Neural progenitor cell (in vitro differentiated cells): ENCODE results near the gene NUTF2. TPM values are rescaled to one million over a fixed set of nuclear protein-coding genes. Genes with fewer than 3 reads are reported as not detected.
A peak's percentile ranks its signal among the peaks of the same experiment; 100 is the strongest.

ENCODE experiments used
- DNase-seq: peaks from one replicate; pipeline ENCODE4 v3.0.0-alpha.2; 2016; ENCODE audit warnings: low spot score
- H2AFZ ChIP-seq: fragments of 200-600 bp; sonication (generic); replicated peaks from 2 replicates; pipeline ENCODE4 v1.6.1; 2016; ENCODE audit warnings: antibody characterized with exemption
- H3F3A ChIP-seq: fragments of 200-600 bp; sonication (generic); 2 replicates; pipeline ENCODE4 v1.6.1; 2016; ENCODE audit warnings: antibody characterized with exemption, low read depth
- H3K27ac ChIP-seq: fragments of 200-600 bp; sonication (generic); 2 replicates; pipeline ENCODE4 v1.5.1; 2016; ENCODE audit warnings: mild to moderate bottlenecking
- H3K27me3 ChIP-seq: fragments of 200-600 bp; sonication (generic); 2 replicates; pipeline ENCODE4 v1.6.1; 2016; ENCODE audit warnings: mild to moderate bottlenecking, moderate library complexity
- H3K36me3 ChIP-seq: fragments of 200-600 bp; sonication (generic); 2 replicates; pipeline ENCODE4 v1.5.1; 2016
- H3K4me1 ChIP-seq: fragments of 200-600 bp; sonication (generic); 2 replicates; pipeline ENCODE4 v1.6.1; 2016; ENCODE audit warnings: mixed run types
- H3K4me2 ChIP-seq: fragments of 200-600 bp; sonication (generic); 2 replicates; pipeline ENCODE4 v1.6.1; 2016
- H3K4me3 ChIP-seq: fragments of 200-600 bp; sonication (generic); 2 replicates; pipeline ENCODE4 v1.5.1; 2016
- H3K79me2 ChIP-seq: fragments of 200-600 bp; sonication (generic); 2 replicates; pipeline ENCODE4 v1.6.1; 2016; ENCODE audit warnings: low read depth
- H3K9ac ChIP-seq: fragments of 200-600 bp; sonication (generic); 2 replicates; pipeline ENCODE4 v1.6.1; 2016
- H3K9me3 ChIP-seq: fragments of 200-600 bp; sonication (generic); 2 replicates; pipeline ENCODE4 v1.5.1; 2016; ENCODE audit warnings: low read depth
- H4K20me1 ChIP-seq: fragments of 200-600 bp; sonication (generic); 2 replicates; pipeline ENCODE4 v1.6.1; 2016; ENCODE audit warnings: low read depth
- H3K27ac Mint-ChIP-seq: 3 replicates; pipeline ENCODE4 v1.8.0; 2021; ENCODE audit warnings: mixed read lengths
- H3K27me3 Mint-ChIP-seq: 2 replicates; pipeline ENCODE4 v1.8.0; 2022; ENCODE audit warnings: low read depth, mild to moderate bottlenecking, inconsistent platforms, moderate library complexity, mixed read lengths; ENCODE audit not compliant: insufficient read depth
- H3K36me3 Mint-ChIP-seq: 3 replicates; pipeline ENCODE4 v1.8.0; 2021; ENCODE audit warnings: mixed read lengths
- H3K4me1 Mint-ChIP-seq: 3 replicates; pipeline ENCODE4 v1.8.0; 2021; ENCODE audit warnings: mixed read lengths
- H3K4me3 Mint-ChIP-seq: 3 replicates; pipeline ENCODE4 v1.8.0; 2021; ENCODE audit warnings: mild to moderate bottlenecking, moderate library complexity, mixed read lengths
- H3K9me3 Mint-ChIP-seq: 3 replicates; pipeline ENCODE4 v1.8.0; 2020; ENCODE audit warnings: mixed read lengths
- EZH2 ChIP-seq: fragments of 200-600 bp; sonication (generic); IDR thresholded peaks from 2 replicates; pipeline ENCODE4 v1.6.1; 2017; ENCODE audit warnings: antibody characterized with exemption, mild to moderate bottlenecking, moderate library complexity
- EZH2phosphoT487 ChIP-seq: fragments of 200-600 bp; sonication (generic); IDR thresholded peaks from 2 replicates; pipeline ENCODE4 v1.6.1; 2017; ENCODE audit warnings: antibody characterized with exemption
- total RNA-seq: library from RNA; depleted of rRNA; stranded (reverse); fragments of >200 nt; gene quantifications from 2 replicates; pipeline ENCODE4 v1.2.3, GENCODE V29; 2015; ENCODE audit warnings: low replicate concordance
- TF ChIP-seq, protein P1 (sequence below): fragments of 200-600 bp; sonication (generic); IDR thresholded peaks from 2 replicates; pipeline ENCODE4 v1.5.1; 2017; ENCODE audit warnings: antibody characterized with exemption, mild to moderate bottlenecking

Gene NUTF2
- total RNA-seq, 1 donor from 2014 or later: 133 TPM

DNA sequence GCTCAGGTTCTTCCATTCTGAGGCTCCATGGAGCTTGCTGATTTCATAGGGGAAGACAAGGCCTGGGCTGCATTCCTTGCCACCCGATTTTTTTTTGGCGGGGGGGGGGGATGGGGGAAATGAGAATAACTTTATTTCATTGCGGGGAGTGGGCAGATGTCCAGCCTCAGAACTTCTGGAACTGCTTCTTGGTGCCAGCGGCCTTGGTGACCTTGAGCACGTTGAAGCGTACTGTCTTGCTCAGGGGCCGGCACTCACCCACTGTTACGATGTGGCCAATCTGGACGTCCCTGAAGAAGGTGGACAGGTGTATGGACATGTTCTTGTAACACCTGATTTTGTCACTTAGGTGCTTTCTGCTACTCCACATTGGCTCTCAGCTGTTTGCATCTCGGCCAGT, 9.1 kb downstream of the NUTF2 start:
- Mint-ChIP-seq H3K27ac (peak overlapping the region; percentile 29), H3K36me3 (peaks cover 17% of the 10 kb centered on the region), H3K4me3 (no peak overlapping the region), H3K9me3 (no peaks in the 10 kb centered on the region), H3K27me3 (no peaks in the 10 kb centered on the region), H3K4me1 (peaks cover 13% of the 10 kb centered on the region)
- TF ChIP-seq, protein P1, sequence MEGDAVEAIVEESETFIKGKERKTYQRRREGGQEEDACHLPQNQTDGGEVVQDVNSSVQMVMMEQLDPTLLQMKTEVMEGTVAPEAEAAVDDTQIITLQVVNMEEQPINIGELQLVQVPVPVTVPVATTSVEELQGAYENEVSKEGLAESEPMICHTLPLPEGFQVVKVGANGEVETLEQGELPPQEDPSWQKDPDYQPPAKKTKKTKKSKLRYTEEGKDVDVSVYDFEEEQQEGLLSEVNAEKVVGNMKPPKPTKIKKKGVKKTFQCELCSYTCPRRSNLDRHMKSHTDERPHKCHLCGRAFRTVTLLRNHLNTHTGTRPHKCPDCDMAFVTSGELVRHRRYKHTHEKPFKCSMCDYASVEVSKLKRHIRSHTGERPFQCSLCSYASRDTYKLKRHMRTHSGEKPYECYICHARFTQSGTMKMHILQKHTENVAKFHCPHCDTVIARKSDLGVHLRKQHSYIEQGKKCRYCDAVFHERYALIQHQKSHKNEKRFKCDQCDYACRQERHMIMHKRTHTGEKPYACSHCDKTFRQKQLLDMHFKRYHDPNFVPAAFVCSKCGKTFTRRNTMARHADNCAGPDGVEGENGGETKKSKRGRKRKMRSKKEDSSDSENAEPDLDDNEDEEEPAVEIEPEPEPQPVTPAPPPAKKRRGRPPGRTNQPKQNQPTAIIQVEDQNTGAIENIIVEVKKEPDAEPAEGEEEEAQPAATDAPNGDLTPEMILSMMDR: no peak
- no peak for TF ChIP-seq EZH2phosphoT487
- Histone ChIP-seq H3K27me3 (no peaks in the 10 kb centered on the region), H3K79me2 (peaks cover 100% of the 10 kb centered on the region), H3K36me3 (no peaks in the 10 kb centered on the region), H3K9me3 (no peaks in the 10 kb centered on the region), H4K20me1 (peaks cover 100% of the 10 kb centered on the region), H3F3A (peaks cover 5% of the 10 kb centered on the region), H2AFZ (no peak overlapping the region), H3K4me2 (no peak overlapping the region), H3K4me3 (no peak overlapping the region), H3K27ac (no peak overlapping the region), H3K4me1 (no peaks in the 10 kb centered on the region), H3K9ac (no peak overlapping the region)
- no peak for DNase-seq

DNA sequence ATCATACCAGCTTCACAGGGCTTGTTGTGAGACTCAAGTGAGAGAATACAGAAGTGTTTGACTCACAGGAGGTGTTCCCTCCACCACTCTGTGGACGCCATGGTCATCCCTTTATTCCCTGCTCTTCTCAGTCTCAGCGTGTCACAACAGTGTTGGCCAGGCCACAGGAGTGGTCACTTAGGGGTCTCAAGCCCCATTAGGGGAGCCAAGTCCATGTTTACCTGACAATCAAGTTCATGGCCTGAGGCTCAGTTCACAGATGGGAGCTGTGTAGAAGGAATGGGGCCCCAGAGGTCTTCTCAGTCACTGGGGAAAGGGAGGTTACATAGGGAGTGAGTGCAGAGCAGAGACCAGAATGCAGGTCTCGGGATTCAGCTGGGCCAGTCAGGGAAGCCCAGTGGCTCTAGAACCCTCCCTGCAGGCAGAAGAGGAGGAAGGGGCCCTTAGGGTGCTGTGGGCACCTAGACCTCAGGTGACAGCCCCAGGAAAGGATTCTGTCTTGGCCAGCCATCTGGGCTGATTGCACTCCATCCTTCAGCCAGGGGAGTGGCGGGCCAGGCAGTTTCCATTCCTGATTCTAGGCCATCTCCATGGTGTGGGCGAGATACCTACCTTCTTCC, 10.3 kb downstream of the NUTF2 start:
- no peaks in the 10 kb centered on the region for H3K9me3 ChIP-seq
- Mint-ChIP-seq H3K4me3 (no peak overlapping the region), H3K27ac (peak overlapping the region; percentile 83), H3K36me3 (peaks cover 24% of the 10 kb centered on the region), H3K9me3 (no peaks in the 10 kb centered on the region), H3K27me3 (peaks cover 2% of the 10 kb centered on the region), H3K4me1 (peaks cover 16% of the 10 kb centered on the region)
- no peak overlapping the region for H2AFZ ChIP-seq
- H4K20me1 ChIP-seq: peaks cover 100% of the 10 kb centered on the region
- no peak overlapping the region for H3K27ac ChIP-seq
- no peaks in the 10 kb centered on the region for H3K36me3 ChIP-seq
- peaks cover 2% of the 10 kb centered on the region for H3F3A ChIP-seq
- no peaks in the 10 kb centered on the region for H3K4me1 ChIP-seq
- H3K9ac ChIP-seq: no peak overlapping the region
- DNase-seq: no peak
- H3K4me2 ChIP-seq: no peak overlapping the region
- no peaks in the 10 kb centered on the region for H3K27me3 ChIP-seq
- TF ChIP-seq, protein P1: no peak
- TF ChIP-seq EZH2 (no peak), EZH2phosphoT487 (no peak)
- H3K79me2 ChIP-seq: peaks cover 100% of the 10 kb centered on the region
- H3K4me3 ChIP-seq: no peak overlapping the region

DNA sequence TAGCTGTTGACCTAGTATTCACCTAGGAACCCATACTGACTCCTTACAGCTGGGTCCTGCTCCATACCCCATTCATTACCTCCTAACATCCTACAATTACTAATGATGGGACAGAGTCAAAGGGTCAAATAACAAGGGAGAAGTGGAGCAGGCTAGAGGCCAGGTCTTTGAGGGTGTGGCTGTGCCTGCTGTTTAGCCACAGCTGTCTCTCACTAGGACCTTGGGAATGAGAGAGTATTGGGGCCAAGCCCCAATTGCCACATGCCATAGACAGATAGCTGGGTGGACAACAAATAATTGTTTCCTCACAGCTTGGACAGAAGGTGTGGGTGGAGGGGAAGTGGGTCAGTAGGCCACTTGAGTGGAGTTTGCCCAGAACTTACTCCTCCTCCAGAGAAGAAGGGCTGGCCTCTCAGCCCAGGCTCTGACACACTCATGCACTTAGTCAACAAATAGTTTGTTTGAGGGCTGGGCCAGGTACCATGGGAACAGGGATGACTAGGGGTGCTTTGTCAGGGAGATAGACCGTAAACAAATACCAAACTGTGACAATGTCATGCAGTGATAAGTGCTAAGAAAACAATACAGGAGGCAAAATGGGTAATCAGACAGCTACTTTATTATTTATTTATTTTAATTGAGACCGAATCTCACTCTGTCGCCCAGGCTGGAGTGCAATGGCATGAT, 11.0 kb downstream of the NUTF2 start:
- H3F3A ChIP-seq: peaks cover 2% of the 10 kb centered on the region
- peaks cover 100% of the 10 kb centered on the region for H3K79me2 ChIP-seq
- H3K9ac ChIP-seq: no peak overlapping the region
- no peaks in the 10 kb centered on the region for H3K9me3 ChIP-seq
- H3K36me3 ChIP-seq: no peaks in the 10 kb centered on the region
- peaks cover 24% of the 10 kb centered on the region for H3K36me3 Mint-ChIP-seq
- no peak overlapping the region for H3K4me2 ChIP-seq
- peaks cover 16% of the 10 kb centered on the region for H3K4me1 Mint-ChIP-seq
- H3K27me3 Mint-ChIP-seq: peaks cover 2% of the 10 kb centered on the region
- no peak overlapping the region for H3K4me3 ChIP-seq
- no peak overlapping the region for H3K27ac ChIP-seq
- TF ChIP-seq EZH2phosphoT487: no peak
- no peak for TF ChIP-seq EZH2
- TF ChIP-seq, protein P1: no peak
- no peaks in the 10 kb centered on the region for H3K27me3 ChIP-seq
- H2AFZ ChIP-seq: no peak overlapping the region
- no peak for DNase-seq
- no peak overlapping the region for H3K4me3 Mint-ChIP-seq
- peak overlapping the region; percentile 60 for H3K27ac Mint-ChIP-seq
- peaks cover 100% of the 10 kb centered on the region for H4K20me1 ChIP-seq
- peaks cover under 1% of the 10 kb centered on the region for H3K4me1 ChIP-seq
- no peaks in the 10 kb centered on the region for H3K9me3 Mint-ChIP-seq
